BLaER1 (cell line): ENCODE data around the gene DUSP16.
"Not testable (repeated sequence)": the region's sequence is repeated elsewhere in the genome, so short reads cannot be mapped to it uniquely, and the experiment has no call there.

Source experiments
- H3K27ac ChIP-seq: shearing (Covaris generic); formaldehyde crosslinking; 2 replicates; pipeline ENCODE4 v1.8.1; 2022
- H3K27me3 ChIP-seq: shearing (Covaris generic); formaldehyde crosslinking; 2 replicates; pipeline ENCODE4 v1.8.1; 2022
- H3K36me3 ChIP-seq: shearing (Covaris generic); formaldehyde crosslinking; 2 replicates; pipeline ENCODE4 v1.8.1; 2022
- H3K4me1 ChIP-seq: shearing (Covaris generic); formaldehyde crosslinking; 2 replicates; pipeline ENCODE4 v1.8.1; 2022
- H3K4me2 ChIP-seq: shearing (Covaris generic); formaldehyde crosslinking; 2 replicates; pipeline ENCODE4 v1.8.1; 2022
- H3K4me3 ChIP-seq: shearing (Covaris generic); formaldehyde crosslinking; 2 replicates; pipeline ENCODE4 v1.8.1; 2022
- H3K9ac ChIP-seq: shearing (Covaris generic); formaldehyde crosslinking; 2 replicates; pipeline ENCODE4 v1.8.1; 2022
- H3K9me3 ChIP-seq: shearing (Covaris generic); formaldehyde crosslinking; 2 replicates; pipeline ENCODE4 v1.8.1; 2022
- H4K20me1 ChIP-seq: shearing (Covaris generic); formaldehyde crosslinking; 2 replicates; pipeline ENCODE4 v1.8.1; 2022
- Cebpa-rat ChIP-seq: shearing (Covaris generic); IDR thresholded peaks from 2 replicates; pipeline ENCODE4 v1.8.1; 2022

DUSP16 gene

DNA sequence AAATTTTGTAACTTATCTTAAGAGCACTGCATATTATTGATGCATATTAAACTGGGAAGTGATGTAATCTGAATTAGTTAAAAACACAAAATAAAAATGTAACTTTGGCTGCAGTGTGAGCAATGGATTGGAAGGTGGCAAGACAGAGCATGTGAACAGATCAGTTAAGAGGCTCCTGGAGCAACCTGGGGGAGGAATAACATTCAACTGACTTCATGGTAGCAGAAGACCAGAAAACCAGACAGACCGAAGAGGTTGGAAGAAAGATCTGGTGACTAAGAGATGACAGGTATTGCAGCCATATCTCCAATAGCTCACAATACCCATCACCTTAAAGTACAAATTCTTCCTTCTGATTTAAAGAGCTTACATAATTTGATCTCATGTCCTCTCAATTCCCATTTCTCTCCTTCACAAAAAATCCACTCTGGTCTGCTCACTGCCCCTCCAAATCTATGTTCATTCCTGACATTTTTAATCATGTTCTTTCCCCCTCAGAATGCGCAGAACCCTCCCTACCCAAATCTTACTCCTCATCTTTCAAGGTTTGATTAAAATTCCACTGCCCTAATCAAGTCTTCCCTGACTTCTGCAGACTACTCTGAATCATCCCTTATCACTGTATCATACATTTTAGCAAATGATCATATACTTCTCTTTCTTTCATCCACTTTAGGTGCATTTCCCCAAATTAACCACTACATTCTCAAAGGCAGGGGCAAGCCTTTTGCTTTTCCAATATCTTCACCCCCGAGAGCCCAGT lies 51.5 kb downstream of the DUSP16 start:
- no peaks in the 10 kb centered on the region for H4K20me1 ChIP-seq
- H3K4me1 ChIP-seq, result peaks cover 14% of the 10 kb centered on the region
- H3K27ac ChIP-seq, result no peak overlapping the region
- no peak overlapping the region for H3K4me2 ChIP-seq
- no peaks in the 10 kb centered on the region for H3K9me3 ChIP-seq
- H3K4me3 ChIP-seq, result no peak overlapping the region
- H3K9ac ChIP-seq, result no peak overlapping the region
- TF ChIP-seq Cebpa-rat, result no peak
- H3K36me3 ChIP-seq, result no peaks in the 10 kb centered on the region
- no peaks in the 10 kb centered on the region for H3K27me3 ChIP-seq

DNA sequence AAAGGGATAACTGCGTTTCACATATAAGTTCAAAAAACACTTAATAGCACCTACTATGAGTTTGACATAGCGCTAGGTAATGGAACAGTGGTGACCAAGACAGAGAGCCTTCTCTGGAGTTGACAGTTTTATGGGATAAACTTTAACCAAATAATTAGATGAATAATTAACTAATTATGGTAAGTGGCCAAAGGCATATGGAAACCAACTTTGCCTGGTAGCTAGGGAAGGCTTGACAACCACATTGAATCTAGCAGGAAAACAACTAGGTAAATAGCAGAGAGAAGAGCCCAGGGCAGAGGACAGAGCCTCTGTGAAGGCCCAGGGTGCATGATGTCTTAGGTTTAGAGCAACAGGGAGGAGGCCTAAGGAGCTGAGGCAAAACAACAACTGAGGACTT lies 52.1 kb downstream of the DUSP16 start:
- no peak overlapping the region for H3K4me2 ChIP-seq
- no peak overlapping the region for H3K27ac ChIP-seq
- no peaks in the 10 kb centered on the region for H3K27me3 ChIP-seq
- H3K4me1 ChIP-seq, result peaks cover 21% of the 10 kb centered on the region
- no peak overlapping the region for H3K4me3 ChIP-seq
- no peaks in the 10 kb centered on the region for H4K20me1 ChIP-seq
- no peak for TF ChIP-seq Cebpa-rat
- no peaks in the 10 kb centered on the region for H3K9me3 ChIP-seq
- no peak overlapping the region for H3K9ac ChIP-seq
- H3K36me3 ChIP-seq, result no peaks in the 10 kb centered on the region

DNA sequence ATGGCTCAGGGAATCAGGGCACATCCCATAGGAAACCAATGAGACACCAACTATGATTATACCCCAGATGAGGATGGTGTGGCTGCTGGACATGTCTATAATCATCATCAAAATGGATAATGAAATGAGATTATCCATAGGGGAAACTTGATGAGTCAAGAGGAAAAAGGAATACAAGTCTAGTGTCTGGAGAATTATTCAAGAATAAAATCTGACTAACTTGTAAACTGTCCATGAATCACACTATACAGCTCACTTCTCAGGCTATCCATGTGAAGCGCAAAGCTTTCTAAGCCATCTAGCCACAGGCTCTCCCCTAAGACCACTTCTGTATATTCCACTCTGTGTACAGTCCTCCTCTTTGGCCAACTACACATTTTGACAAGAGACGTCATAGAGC lies 52.5 kb downstream of the DUSP16 start:
- Histone ChIP-seq H3K9ac (no peak overlapping the region), H3K27me3 (no peaks in the 10 kb centered on the region), H3K4me1 (peaks cover 24% of the 10 kb centered on the region), H4K20me1 (0 out of 2 replicates have a peak, but pooled peaks cover 3% of the 10 kb centered on the region), H3K9me3 (no peaks in the 10 kb centered on the region), H3K4me2 (no peak overlapping the region), H3K36me3 (no peaks in the 10 kb centered on the region), H3K27ac (no peak overlapping the region), H3K4me3 (no peak overlapping the region)
- TF ChIP-seq Cebpa-rat, result no peak

DNA sequence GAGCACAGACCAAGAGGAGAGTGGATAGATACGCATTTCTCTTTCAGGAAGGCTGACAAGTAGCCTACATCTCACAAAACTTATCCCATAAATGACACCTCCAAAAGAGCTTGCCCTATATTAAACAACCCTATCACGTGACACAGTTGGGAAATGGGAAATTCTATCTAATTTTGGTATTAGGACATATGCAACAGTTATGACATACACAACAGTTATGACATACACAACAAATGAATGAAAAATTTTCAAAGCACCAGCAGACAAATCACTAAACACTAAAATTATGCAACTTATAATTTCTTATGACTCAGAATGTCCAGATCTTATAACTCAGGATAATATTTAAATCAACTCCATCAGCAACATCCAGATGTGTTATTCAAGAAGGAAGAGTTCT lies 54.1 kb downstream of the DUSP16 start:
- Histone ChIP-seq H3K9me3 (no peaks in the 10 kb centered on the region), H3K4me2 (no peak overlapping the region), H3K9ac (no peak overlapping the region), H3K36me3 (no peaks in the 10 kb centered on the region), H3K4me1 (peaks cover 24% of the 10 kb centered on the region), H3K27ac (no peak overlapping the region), H4K20me1 (0 out of 2 replicates have a peak, but pooled peaks cover 5% of the 10 kb centered on the region), H3K4me3 (no peak overlapping the region), H3K27me3 (no peaks in the 10 kb centered on the region)
- no peak for TF ChIP-seq Cebpa-rat

GRCh38 chr12:12507121-12507520 lies 55.5 kb downstream of the DUSP16 start:
- Histone ChIP-seq H3K4me1 (peaks cover 24% of the 10 kb centered on the region), H3K27me3 (no peaks in the 10 kb centered on the region), H3K9ac (no peak overlapping the region), H3K36me3 (no peaks in the 10 kb centered on the region), H3K9me3 (no peaks in the 10 kb centered on the region), H3K27ac (no peak overlapping the region), H3K4me2 (peak overlapping the region; percentile 58), H3K4me3 (no peak overlapping the region), H4K20me1 (0 out of 2 replicates have a peak, but pooled peaks cover 5% of the 10 kb centered on the region)
- no peak for TF ChIP-seq Cebpa-rat

DNA sequence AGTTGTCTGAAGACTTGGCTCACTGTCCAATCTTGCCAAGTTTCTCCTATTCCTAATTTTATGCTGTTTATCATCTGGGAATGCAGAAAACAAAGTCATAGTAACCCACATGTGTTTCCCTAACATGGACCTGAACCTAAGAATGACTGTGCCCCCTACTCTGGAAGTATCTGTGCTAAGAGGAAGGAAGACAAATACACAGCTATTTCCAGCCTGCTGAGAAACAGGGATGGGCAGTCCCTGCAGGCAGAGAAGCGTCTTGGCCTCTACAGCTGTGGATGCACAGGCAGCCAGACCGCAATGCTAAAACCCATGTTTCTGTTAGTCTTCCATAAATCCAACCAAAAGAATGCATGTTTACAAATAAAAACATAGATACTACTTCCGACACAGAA lies 56.2 kb downstream of the DUSP16 start:
- no peak overlapping the region for H3K4me3 ChIP-seq
- peaks cover 24% of the 10 kb centered on the region for H3K4me1 ChIP-seq
- H3K9me3 ChIP-seq, result no peaks in the 10 kb centered on the region
- no peak overlapping the region for H3K9ac ChIP-seq
- peak overlapping the region; percentile 16; the same call in 1 of the 2 replicates for H3K27ac ChIP-seq
- 0 out of 2 replicates have a peak, but pooled peaks cover 5% of the 10 kb centered on the region for H4K20me1 ChIP-seq
- TF ChIP-seq Cebpa-rat, result no peak
- H3K27me3 ChIP-seq, result no peaks in the 10 kb centered on the region
- peak overlapping the region; percentile 58 for H3K4me2 ChIP-seq
- no peaks in the 10 kb centered on the region for H3K36me3 ChIP-seq

GRCh38 chr12:12505544-12506495 lies 56.8 kb downstream of the DUSP16 start:
- no peak for TF ChIP-seq Cebpa-rat
- H3K4me2 ChIP-seq, result peak overlapping the region; percentile 58

DNA sequence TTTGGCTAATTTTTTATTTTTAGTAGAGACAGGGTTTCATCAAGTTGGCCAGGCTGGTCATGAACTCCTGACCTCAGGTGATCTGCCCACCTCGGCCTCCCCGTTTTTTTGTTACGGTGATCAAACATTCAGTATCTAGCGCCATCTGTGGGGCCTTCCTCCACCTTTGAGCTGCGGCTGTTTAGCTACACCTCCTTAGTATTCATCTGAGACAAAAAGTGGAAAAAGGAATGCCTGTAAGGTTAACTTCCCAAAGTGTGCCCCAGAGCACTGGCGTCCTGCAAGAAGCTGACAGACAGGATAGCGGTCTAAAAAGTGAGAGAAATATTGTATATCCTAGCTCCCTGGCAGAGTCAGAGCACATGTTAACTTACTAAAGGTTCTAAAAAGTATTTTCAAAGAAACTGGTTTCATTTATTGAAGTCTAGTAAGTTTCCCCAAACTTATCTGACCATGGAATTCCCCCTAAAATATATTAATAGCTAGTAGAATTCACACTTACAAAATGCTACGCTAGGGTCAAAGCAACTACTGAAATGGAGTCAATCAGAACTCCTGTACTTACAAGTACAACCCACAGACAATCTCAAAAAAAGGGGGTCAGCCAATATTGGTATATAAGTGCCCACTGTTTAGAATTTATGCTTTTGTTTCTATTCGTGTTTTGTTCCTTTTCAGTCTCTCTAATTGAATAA lies 59.1 kb downstream of the DUSP16 start:
- TF ChIP-seq Cebpa-rat, result no peak
- Histone ChIP-seq H3K4me2 (no peak overlapping the region), H3K4me1 (peaks cover 24% of the 10 kb centered on the region)

More at GRCh38 chr12:12505544-12506495, 56.8 kb downstream of the DUSP16 start:
- Histone ChIP-seq H3K36me3 (no peaks in the 10 kb centered on the region), H3K4me1 (peaks cover 24% of the 10 kb centered on the region), H3K27me3 (no peaks in the 10 kb centered on the region), H3K9me3 (no peaks in the 10 kb centered on the region), H3K9ac (no peak overlapping the region), H4K20me1 (0 out of 2 replicates have a peak, but pooled peaks cover 5% of the 10 kb centered on the region), H3K27ac (peak overlapping the region; percentile 16; the same call in 1 of the 2 replicates), H3K4me3 (no peak overlapping the region)

DNA sequence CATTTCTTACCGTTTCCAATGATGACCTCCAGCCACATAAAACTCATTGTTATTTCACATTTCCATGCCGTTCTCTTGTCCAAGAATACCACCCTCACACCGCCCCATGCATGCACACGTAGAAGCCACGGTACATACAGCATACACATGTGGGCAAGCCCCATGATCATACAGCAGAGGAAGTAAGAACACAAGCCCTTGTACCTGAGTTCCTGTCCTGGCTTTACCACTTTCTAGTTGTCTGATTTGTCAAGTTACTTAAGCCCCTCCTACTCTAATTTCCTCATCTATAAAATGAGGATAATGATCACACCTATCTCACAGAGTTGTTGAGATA lies 59.9 kb downstream of the DUSP16 start:
- H3K36me3 ChIP-seq, result 0 out of 2 replicates have a peak, but pooled peaks cover 4% of the 10 kb centered on the region
- no peak overlapping the region for H3K4me3 ChIP-seq
- H3K9me3 ChIP-seq, result no peaks in the 10 kb centered on the region
- peaks cover 5% of the 10 kb centered on the region; the same call in 1 of the 2 replicates for H4K20me1 ChIP-seq
- H3K27ac ChIP-seq, result no peak overlapping the region
- no peak for TF ChIP-seq Cebpa-rat
- H3K4me1 ChIP-seq, result peaks cover 24% of the 10 kb centered on the region
- H3K4me2 ChIP-seq, result no peak overlapping the region
- no peaks in the 10 kb centered on the region for H3K27me3 ChIP-seq
- H3K9ac ChIP-seq, result no peak overlapping the region

More for the DNA sequence above, 59.1 kb downstream of the DUSP16 start:
- Histone ChIP-seq H3K9me3 (no peaks in the 10 kb centered on the region), H3K9ac (no peak overlapping the region), H3K27me3 (no peaks in the 10 kb centered on the region), H3K4me3 (no peak overlapping the region), H4K20me1 (peaks cover 5% of the 10 kb centered on the region; the same call in 1 of the 2 replicates), H3K36me3 (0 out of 2 replicates have a peak, but pooled peaks cover 4% of the 10 kb centered on the region), H3K27ac (no peak overlapping the region)

GRCh38 chr12:12502130-12502814 lies 60.4 kb downstream of the DUSP16 start:
- H3K9me3 ChIP-seq, H3K27ac ChIP-seq: not testable (repeated sequence)
- H3K4me1 ChIP-seq, result peaks cover 20% of the 10 kb centered on the region

More at GRCh38 chr12:12502130-12502814, 60.4 kb downstream of the DUSP16 start:
- not testable (repeated sequence) for H4K20me1 ChIP-seq, H3K9ac ChIP-seq, H3K4me2 ChIP-seq, H3K27me3 ChIP-seq, H3K4me3 ChIP-seq, H3K36me3 ChIP-seq
